ENCODE data around the gene MAP1B. TPM values are rescaled to one million over a fixed set of nuclear protein-coding genes. Genes with fewer than 3 reads are reported as not detected.

MAP1B gene
- total and polyA plus RNA-seq, 9 of the 15 experiments (the other 6 are each of a cell fraction or from before 2014, with no cell fraction given): 5.2 to 66.1 (median 17.3) TPM

DNA sequence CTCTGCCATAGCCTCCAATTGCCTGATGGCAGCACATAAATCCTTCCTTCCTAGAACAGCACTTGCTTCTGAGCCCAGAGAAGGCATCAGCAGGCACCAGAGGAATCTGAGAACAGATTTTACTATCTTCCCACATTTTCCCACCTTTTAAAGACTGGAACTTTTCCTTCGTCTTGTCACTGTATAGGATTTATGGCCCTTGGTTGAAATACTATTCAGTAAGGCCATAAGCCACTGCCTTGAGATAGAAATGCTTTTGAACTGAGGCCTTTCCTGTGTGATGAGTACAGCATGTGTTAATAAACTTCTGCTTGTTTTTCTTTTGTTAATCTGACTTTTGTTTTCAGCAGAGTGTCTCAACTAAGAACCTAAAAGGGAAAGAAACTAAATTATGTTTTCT is 128.4 kb downstream of the MAP1B start:
- 25% methylated on average over 1 of the region's 1 CpG for WGBS (ENCODE audit: insufficient coverage, low coverage, missing lambda C conversion rate)
- TF ChIP-seq KLF13 (tag; IDR thresholded peaks at IDR 0.05; ENCODE audit: borderline replicate concordance, low read depth) (no peak), ERF (CRISPR knock-in tag; IDR thresholded peaks at IDR 0.05) (no peak), TAF7 (tag; IDR thresholded peaks at IDR 0.05) (no peak), PKNOX1 (IDR thresholded peaks at IDR 0.05) (peak; percentile 65), CBX5 (IDR thresholded peaks at IDR 0.05; ENCODE audit: borderline replicate concordance, low read depth) (no peak), ZNF507 (tag; conservative IDR thresholded peaks at IDR 0.05) (no peak), KHSRP (IDR thresholded peaks at IDR 0.05) (no peak), SNRNP70 (optimal IDR thresholded peaks at IDR 0.05; ENCODE audit: low read depth, low read length) (no peak), PBX2 (CRISPR knock-in tag; IDR thresholded peaks at IDR 0.05; ENCODE audit: low read depth) (no peak), PBX2 (tag; conservative IDR thresholded peaks at IDR 0.05; ENCODE audit: low read depth) (peak; percentile 70; the same call in 1 of the 2 replicates), DMBX1 (CRISPR knock-in tag; IDR thresholded peaks at IDR 0.05; ENCODE audit: borderline replicate concordance) (0 out of 2 replicates have a peak, but pooled peaks have one; percentile 38), ZNF398 (CRISPR knock-in tag; IDR thresholded peaks at IDR 0.05) (no peak), MEIS2 (IDR thresholded peaks at IDR 0.05; ENCODE audit: partially characterized antibody) (peak; percentile 80), MCM5 (IDR thresholded peaks at IDR 0.05; ENCODE audit: low read depth) (no peak)
- TF ChIP-seq, protein P1, sequence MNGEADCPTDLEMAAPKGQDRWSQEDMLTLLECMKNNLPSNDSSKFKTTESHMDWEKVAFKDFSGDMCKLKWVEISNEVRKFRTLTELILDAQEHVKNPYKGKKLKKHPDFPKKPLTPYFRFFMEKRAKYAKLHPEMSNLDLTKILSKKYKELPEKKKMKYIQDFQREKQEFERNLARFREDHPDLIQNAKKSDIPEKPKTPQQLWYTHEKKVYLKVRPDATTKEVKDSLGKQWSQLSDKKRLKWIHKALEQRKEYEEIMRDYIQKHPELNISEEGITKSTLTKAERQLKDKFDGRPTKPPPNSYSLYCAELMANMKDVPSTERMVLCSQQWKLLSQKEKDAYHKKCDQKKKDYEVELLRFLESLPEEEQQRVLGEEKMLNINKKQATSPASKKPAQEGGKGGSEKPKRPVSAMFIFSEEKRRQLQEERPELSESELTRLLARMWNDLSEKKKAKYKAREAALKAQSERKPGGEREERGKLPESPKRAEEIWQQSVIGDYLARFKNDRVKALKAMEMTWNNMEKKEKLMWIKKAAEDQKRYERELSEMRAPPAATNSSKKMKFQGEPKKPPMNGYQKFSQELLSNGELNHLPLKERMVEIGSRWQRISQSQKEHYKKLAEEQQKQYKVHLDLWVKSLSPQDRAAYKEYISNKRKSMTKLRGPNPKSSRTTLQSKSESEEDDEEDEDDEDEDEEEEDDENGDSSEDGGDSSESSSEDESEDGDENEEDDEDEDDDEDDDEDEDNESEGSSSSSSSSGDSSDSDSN (IDR thresholded peaks at IDR 0.05; ENCODE audit: borderline replicate concordance in 1 of 2, low read depth in 2 of 2, low read length in 2 of 2): no peak

More for the DNA sequence above, 128.4 kb downstream of the MAP1B start:
- ChIA-PET CTCF (ENCODE audit: low intra/inter-chr PET ratio) (no interaction called here), POLR2A (interaction anchor here (1.8 kb wide), 1 partner anchor 9 kb away, joined by 5 read pairs; no protein-coding TSS in a partner anchor)
- H3K4me3 ChIP-seq: no peak overlapping the region
- no TSS peak for BruUV-seq (replicated peaks)
- no peak overlapping the region for H3K4me2 ChIP-seq (ENCODE audit: insufficient read depth, low read length)
- H3K27ac ChIP-seq (ENCODE audit: extremely low read depth, low read depth, low read length): peak overlapping the region; percentile 88
- H3K9ac ChIP-seq (ENCODE audit: insufficient read depth in 1 of 2, low read depth in 2 of 2, low read length in 2 of 2): no peak overlapping the region
- FAIRE-seq (peak; percentile 55), ATAC-seq (no peak), DNase-seq (ENCODE audit: extremely low read depth in 1 of 4, low spot score in 3 of 4) (no peak)
- peaks cover 0 to 67% of the 10 kb centered on the region in 2 experiments; a peak in 3 of 5 replicates for H3K4me1 ChIP-seq (replicated peaks in 1 of 2; ENCODE audit: control insufficient read depth in 2 of 2, insufficient read depth in 2 of 2, low read length in 2 of 2)
- no peaks in the 10 kb centered on the region for H3K27me3 ChIP-seq (ENCODE audit: control insufficient read depth in 2 of 2, insufficient read depth in 2 of 2, low read length in 2 of 2)
- H3K36me3 ChIP-seq (ENCODE audit: control insufficient read depth, insufficient read depth, low read length): peaks cover 69% of the 10 kb centered on the region
- H3K79me2 ChIP-seq (ENCODE audit: control insufficient read depth, insufficient read depth, low read length): peaks cover 47% of the 10 kb centered on the region
- intact Hi-C loops (cut with micrococcal nuclease): no loop called here
- H3K9me3 ChIP-seq (replicated peaks; ENCODE audit: control insufficient read depth, insufficient read depth, low read depth, low read length): no peaks in the 10 kb centered on the region
- in situ Hi-C loops (cut with MboI): no loop called here
- H2AFZ ChIP-seq (ENCODE audit: low read depth, low read length): no peak overlapping the region
- H4K20me1 ChIP-seq (replicated peaks; ENCODE audit: control insufficient read depth, insufficient read depth, low read length): no peaks in the 10 kb centered on the region
- no peaks in the 10 kb centered on the region for H3K9me1 ChIP-seq (ENCODE audit: control insufficient read depth, insufficient read depth, low read length)

Measured in K562 (cell line).